Osteocyte (in vitro differentiated cells): ENCODE data around the gene PHACTR1. TPM values are rescaled to one million over a fixed set of nuclear protein-coding genes. Genes with fewer than 3 reads are reported as not detected.

Experiments used
- DNase-seq: peaks from one replicate; pipeline ENCODE4 v3.0.0; 2021; ENCODE audit warnings: mixed read lengths; ENCODE audit not compliant: unreplicated experiment; ENCODE audit errors: extremely low spot score
- H3K27ac Mint-ChIP-seq: one replicate; pipeline ENCODE4 v1.8.0; 2021; ENCODE audit warnings: mild to moderate bottlenecking, mixed read lengths; ENCODE audit not compliant: unreplicated experiment
- H3K27me3 Mint-ChIP-seq: one replicate; pipeline ENCODE4 v1.8.0; 2021; ENCODE audit warnings: mixed read lengths; ENCODE audit not compliant: unreplicated experiment
- H3K36me3 Mint-ChIP-seq: one replicate; pipeline ENCODE4 v1.8.0; 2021; ENCODE audit warnings: mixed read lengths; ENCODE audit not compliant: unreplicated experiment
- H3K4me1 Mint-ChIP-seq: one replicate; pipeline ENCODE4 v1.8.0; 2021; ENCODE audit warnings: mixed read lengths; ENCODE audit not compliant: unreplicated experiment
- H3K4me3 Mint-ChIP-seq: one replicate; pipeline ENCODE4 v1.8.0; 2021; ENCODE audit warnings: mild to moderate bottlenecking, moderate library complexity, mixed read lengths; ENCODE audit not compliant: unreplicated experiment
- H3K9me3 Mint-ChIP-seq: one replicate; pipeline ENCODE4 v1.8.0; 2021; ENCODE audit warnings: mixed read lengths; ENCODE audit not compliant: unreplicated experiment
- total RNA-seq: library from RNA; stranded (reverse); gene quantifications from 2 replicates; pipeline ENCODE4 v1.2.1, GENCODE V29; 2021
- TF ChIP-seq, protein P1 (sequence below): fragments of 200-600 bp; sonication (generic); IDR thresholded peaks from 2 replicates; pipeline ENCODE4 v1.5.0; 2021; ENCODE audit warnings: antibody characterized with exemption, mild to moderate bottlenecking, moderate library complexity

Gene PHACTR1
- total RNA-seq, 1 donor from 2014 or later = 1.0 TPM

DNA sequence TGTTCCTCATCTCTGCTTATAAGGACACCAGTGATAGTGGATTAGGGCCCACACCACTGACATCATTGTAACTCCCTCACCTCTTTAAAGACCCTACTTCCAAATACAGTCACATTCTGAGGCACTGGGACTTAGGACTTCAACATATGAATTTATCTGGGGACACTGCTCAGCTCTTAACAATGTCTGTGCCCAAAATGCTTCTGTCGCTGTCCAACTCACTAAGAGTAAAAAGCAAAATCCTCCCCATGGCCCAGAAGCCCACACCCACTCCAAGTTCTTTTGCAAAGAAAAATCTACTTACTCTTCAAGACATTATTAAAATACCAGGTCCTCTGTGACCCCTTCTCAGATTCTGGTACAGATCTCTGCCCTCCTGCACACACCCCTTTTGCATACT, 495.5 kb downstream of the PHACTR1 start:
- H3K4me3 Mint-ChIP-seq = no peak overlapping the region
- H3K27me3 Mint-ChIP-seq = no peaks in the 10 kb centered on the region
- no peak for DNase-seq
- TF ChIP-seq, protein P1, sequence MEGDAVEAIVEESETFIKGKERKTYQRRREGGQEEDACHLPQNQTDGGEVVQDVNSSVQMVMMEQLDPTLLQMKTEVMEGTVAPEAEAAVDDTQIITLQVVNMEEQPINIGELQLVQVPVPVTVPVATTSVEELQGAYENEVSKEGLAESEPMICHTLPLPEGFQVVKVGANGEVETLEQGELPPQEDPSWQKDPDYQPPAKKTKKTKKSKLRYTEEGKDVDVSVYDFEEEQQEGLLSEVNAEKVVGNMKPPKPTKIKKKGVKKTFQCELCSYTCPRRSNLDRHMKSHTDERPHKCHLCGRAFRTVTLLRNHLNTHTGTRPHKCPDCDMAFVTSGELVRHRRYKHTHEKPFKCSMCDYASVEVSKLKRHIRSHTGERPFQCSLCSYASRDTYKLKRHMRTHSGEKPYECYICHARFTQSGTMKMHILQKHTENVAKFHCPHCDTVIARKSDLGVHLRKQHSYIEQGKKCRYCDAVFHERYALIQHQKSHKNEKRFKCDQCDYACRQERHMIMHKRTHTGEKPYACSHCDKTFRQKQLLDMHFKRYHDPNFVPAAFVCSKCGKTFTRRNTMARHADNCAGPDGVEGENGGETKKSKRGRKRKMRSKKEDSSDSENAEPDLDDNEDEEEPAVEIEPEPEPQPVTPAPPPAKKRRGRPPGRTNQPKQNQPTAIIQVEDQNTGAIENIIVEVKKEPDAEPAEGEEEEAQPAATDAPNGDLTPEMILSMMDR = no peak
- H3K9me3 Mint-ChIP-seq = no peaks in the 10 kb centered on the region
- no peaks in the 10 kb centered on the region for H3K4me1 Mint-ChIP-seq
- no peak overlapping the region for H3K27ac Mint-ChIP-seq
- no peaks in the 10 kb centered on the region for H3K36me3 Mint-ChIP-seq

DNA sequence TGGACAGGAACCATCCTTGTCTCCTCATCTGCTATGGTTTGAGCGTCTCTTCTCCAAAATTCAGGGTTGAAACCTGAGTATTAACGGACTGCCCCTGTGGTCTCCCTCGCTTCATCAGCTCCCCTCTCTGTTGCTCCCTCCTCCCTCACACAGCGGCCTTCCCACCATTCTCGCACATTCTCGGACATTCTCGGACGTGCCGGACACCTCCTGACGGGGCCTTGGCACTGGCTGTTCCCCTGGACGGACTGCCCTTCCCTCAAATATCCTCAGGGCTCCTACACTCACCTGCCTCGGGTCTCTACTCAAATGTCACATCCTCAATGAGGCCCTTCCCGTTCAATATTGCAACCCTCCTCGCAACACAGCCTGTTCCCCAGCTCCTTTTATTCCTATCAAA, 496.0 kb downstream of the PHACTR1 start:
- no peak overlapping the region for H3K27ac Mint-ChIP-seq
- H3K36me3 Mint-ChIP-seq = no peaks in the 10 kb centered on the region
- H3K9me3 Mint-ChIP-seq = no peaks in the 10 kb centered on the region
- DNase-seq = no peak
- H3K4me1 Mint-ChIP-seq = peaks cover 2% of the 10 kb centered on the region
- H3K27me3 Mint-ChIP-seq = no peaks in the 10 kb centered on the region
- H3K4me3 Mint-ChIP-seq = no peak overlapping the region
- TF ChIP-seq, protein P1 = no peak

DNA sequence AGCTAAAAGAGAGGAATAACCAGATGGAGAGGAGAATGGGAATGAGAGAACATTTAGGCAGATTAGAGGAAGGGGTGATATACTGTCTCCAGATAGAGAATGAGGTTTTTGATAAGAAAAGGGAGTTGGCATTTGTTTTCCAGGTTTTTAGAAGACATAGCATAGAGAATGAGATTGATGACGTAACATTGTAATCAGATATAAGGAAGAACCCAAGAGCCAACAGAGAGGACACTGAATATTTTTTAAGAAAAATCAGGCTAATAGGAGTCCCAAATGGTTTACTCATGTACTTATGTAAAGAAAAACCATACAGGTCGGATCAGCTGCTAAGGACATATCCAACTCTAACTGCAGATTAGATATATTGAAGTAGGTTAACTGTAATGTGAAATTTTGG, 498.8 kb downstream of the PHACTR1 start:
- no peaks in the 10 kb centered on the region for H3K27me3 Mint-ChIP-seq
- H3K4me3 Mint-ChIP-seq = no peak overlapping the region
- no peak for DNase-seq
- no peaks in the 10 kb centered on the region for H3K36me3 Mint-ChIP-seq
- H3K27ac Mint-ChIP-seq = no peak overlapping the region
- TF ChIP-seq, protein P1 = no peak
- H3K4me1 Mint-ChIP-seq = peaks cover 7% of the 10 kb centered on the region
- H3K9me3 Mint-ChIP-seq = no peaks in the 10 kb centered on the region

DNA sequence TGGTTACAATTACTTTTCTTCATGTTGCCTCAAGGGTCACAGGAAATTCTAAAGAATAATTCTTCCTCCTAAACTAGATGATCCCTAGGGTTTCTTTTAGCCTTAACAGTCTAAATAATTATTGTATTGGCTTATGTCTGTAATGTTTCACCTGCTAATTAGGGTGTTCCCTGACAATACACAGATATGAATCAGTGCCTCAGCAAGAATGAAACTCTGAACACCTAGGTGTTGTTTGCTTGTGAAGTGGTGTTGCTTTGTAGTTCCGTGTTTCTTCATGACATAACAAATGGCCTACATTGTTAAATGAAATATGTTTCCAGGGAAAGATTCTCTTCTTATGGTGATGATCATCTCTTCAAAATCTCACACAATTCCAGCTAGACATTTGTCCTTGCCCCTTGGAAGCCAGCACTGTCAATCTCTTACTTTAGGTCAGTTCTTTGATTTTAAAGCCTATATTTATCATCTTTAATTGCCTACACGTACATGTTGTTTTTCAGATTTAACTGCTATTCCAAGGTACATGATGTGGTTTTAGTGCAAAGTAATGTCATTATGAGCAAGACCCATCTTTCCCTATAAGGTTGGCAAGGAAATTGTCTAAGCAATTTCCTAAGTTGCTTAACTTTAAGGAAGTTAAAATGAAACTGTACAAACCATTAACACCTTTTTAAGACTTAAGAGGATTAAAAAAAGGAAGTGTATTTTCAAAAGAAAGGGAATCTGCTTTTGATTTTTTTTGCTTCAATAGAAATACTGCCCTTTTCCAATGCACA, 499.9 kb downstream of the PHACTR1 start:
- Mint-ChIP-seq H3K4me3 (no peak overlapping the region), H3K36me3 (no peaks in the 10 kb centered on the region), H3K9me3 (no peaks in the 10 kb centered on the region), H3K27ac (no peak overlapping the region), H3K27me3 (no peaks in the 10 kb centered on the region), H3K4me1 (peaks cover 7% of the 10 kb centered on the region)
- DNase-seq = no peak
- TF ChIP-seq, protein P1 = no peak

DNA sequence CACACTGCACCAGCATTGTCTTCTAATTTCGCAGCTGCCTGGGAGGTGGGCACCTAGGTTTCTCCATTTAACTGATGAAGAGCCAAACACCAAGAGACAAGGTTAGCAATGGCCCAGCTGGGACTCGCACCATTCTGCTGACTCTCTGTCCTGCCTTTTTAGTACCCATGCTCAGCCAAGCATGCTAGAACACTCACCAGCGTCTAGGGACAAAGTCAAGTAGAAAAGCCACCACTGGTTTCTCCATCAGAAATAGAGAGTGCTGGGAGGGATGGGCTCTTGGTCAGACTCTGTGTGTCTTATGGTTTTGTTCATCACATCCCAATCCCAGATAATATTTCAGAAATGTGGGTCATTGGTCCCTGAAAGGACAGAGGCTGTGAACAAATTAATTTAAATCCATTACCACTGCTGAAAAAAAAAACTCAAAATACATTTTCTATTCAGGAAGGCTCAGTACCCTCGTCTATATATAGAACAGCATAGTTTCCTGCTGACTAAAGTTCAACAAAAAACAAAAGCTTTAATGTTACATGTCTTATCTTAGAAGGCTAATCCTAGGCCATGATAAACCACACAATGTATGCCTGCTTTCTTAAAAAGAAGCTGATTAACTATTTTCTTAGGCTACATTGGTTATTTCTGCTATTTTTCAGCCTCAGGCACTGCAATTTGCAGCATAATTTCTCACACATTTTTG, 500.8 kb downstream of the PHACTR1 start:
- Mint-ChIP-seq H3K27me3 (no peaks in the 10 kb centered on the region), H3K36me3 (no peaks in the 10 kb centered on the region), H3K9me3 (no peaks in the 10 kb centered on the region), H3K4me3 (no peak overlapping the region), H3K27ac (no peak overlapping the region), H3K4me1 (peaks cover 7% of the 10 kb centered on the region)
- TF ChIP-seq, protein P1 = no peak
- DNase-seq = no peak
